ENCODE results near the gene SLC38A11.

The SLC38A11 gene

DNA sequence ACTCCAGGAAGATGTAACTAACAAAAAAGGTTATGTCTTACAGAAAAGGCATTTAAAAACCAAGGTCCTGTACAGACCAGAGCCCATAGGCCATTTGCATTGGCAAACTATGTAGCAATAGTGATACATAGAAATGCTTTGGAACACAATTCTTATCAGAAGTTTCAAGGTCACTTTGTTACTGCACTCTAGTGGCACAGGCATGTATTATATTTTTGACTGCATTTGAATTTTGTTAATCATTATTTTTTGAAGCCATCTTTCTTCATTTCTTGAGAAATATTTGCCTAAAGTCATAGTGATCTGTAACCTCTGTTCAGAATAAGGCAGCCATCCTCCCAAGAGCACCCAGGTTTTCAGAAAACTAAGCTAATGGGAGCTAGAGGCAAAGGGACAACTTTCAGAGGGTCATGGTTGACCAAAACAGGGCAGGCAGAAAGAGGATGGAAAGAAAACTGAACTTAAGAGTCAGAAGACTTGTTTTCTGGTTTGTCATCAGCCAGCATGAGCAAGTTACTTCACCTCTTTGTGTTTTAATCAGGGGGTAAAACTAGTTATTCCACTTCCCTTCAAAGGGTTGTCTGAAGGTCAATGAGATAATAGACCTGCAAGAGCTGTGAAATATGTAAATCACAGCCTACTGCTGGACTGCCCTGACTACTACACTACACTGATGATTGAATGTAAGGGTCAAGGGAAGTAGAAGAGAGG lies 41.5 kb downstream of the SLC38A11 start:
- DNase-seq (ENCODE audit: low read depth) = no peak

DNA sequence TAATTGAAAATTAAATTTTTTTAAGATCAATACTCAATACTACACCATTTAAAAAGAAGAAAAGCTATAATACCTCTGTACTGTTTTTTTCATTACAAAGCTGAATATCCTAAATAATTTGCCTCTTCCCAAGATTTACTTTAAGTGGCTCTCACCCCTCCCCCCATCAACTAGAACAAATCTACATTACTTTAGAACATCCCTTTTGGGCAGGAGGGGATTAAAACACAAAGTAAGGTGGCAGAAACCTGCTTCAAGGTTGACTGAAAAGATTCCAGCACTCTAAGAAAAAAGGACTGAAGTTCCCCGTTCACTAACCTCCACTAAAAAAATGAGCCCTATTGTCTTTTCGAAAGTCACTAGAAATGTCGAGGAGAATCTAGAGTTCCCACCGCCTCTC lies 42.3 kb downstream of the SLC38A11 start:
- no peak for DNase-seq (ENCODE audit: low read depth)

GRCh38 chr2:164911832-164912231 lies 43.5 kb downstream of the SLC38A11 start:
- DNase-seq (ENCODE audit: low read depth) = no peak

DNA sequence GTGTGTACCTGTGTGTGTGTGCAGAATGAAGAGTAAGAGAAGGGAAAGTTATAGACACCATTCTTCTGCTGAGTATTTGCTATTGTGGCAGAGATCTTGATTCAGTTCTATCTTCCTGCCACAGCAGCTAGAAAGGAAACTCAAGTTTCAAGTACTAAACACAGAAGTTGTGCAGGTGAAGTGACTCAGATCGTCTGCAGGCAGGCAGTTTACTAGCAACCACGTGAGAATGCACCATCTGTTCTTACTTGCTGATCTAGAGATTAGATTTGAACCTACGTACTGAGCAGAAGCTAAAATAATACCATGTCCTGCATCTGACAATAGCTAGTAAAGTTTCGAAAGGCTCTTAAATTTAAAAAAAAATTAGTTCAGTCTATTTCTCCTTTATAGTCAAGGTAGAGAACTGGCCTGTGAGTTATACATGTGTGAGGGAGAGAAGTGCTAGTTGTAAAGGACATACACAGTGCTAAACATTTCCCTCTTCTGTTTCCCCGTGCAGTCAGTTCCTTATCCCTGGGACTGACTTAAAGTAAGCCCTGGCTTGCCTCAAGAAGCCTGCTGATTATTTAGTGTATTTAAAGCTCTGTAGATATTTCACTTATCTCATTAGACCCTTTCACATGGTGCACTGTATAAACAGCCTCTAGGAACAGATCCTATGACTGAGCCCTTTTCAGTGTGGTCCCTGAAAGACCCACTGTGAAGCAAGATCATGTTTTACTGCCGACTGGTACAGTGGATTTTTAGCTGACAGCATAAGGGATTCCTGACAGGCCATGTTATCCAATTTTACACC lies 45.0 kb downstream of the SLC38A11 start:
- DNase-seq (ENCODE audit: low read depth) = no peak

DNA sequence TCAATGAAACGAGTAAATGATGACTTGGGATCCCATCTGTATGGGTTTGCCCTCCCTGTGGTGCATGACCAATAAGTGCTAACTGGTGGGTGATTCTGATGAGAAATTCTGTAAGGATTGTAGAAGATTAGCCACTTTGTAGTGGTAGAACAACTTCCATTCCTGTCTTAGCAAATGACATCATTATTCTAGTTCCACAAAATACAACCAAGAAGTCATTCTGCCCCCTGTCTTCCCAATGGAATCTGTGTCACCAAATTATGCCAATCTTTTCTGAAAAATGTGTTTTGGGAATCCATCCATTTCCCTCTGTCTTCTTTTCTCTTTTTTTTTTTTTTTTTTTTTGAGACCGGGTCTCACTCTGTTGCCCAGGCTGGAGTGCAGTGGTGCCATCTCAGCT lies 48.4 kb downstream of the SLC38A11 start:
- DNase-seq (ENCODE audit: low read depth) = no peak

DNA sequence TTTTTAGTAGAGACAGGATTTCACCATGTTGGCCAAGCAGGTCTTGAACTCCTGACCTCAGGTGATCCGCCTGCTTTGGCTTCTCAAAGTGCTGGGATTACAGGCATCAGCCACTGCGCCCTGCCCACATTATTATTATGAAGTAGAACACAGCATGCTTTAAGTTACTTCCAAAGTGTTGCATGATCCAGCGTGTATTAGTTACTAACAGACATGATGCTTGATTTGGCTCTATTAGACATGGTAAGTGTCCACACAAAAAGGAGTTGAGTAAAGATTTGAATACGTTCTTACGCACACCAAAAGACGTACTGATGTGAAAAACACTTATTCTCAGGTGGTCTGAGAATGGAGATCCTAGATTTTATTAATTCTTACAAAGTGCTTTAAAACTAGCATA lies 50.0 kb downstream of the SLC38A11 start:
- DNase-seq (ENCODE audit: low read depth) = no peak

DNA sequence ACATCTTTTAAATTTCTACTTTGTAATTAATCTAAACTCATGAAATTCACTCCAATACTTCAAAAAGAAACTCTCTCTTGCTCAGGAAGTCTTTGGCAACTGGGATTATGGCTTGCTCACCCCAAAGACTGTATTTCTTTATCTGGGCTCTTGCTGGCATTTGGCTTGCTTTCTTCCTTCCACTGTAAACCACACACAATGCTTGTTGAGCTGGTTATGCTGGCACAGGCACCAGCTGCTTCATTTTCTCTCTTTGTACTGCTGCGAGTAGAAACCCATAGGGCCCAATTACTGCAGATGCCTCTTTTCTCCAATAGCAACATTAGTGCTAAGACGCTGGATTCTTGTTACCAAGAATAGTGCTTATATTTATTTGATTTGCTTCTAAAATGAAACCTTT lies 51.4 kb downstream of the SLC38A11 start:
- DNase-seq (ENCODE audit: low read depth) = no peak

DNA sequence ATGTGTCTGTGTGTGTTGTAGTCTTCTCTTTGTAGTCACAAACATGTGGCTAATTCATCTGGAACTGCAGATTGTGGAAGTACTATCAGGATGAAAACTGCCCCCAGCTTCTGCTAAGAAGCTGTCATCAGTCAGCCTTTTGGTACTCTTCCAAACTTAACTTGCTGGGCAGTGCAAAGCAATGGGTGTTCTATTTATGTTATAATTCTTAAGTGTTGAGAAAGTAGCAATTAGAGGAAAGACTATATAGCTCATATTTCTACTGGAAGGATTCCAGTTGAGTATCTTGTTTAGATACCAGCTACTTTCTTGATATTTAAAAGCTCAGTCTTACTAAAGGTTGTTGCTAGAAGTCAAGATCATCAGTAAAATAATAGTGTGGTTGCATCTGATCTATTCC lies 52.1 kb downstream of the SLC38A11 start:
- DNase-seq (ENCODE audit: low read depth) = no peak

- DNase-seq (ENCODE audit: low read depth) = no peak
Observed at GRCh38 chr2:164899121-164899520, 56.2 kb downstream of the SLC38A11 start.

- DNase-seq (ENCODE audit: low read depth) = no peak
Observed at GRCh38 chr2:164898475-164898874, 56.9 kb downstream of the SLC38A11 start.

DNA sequence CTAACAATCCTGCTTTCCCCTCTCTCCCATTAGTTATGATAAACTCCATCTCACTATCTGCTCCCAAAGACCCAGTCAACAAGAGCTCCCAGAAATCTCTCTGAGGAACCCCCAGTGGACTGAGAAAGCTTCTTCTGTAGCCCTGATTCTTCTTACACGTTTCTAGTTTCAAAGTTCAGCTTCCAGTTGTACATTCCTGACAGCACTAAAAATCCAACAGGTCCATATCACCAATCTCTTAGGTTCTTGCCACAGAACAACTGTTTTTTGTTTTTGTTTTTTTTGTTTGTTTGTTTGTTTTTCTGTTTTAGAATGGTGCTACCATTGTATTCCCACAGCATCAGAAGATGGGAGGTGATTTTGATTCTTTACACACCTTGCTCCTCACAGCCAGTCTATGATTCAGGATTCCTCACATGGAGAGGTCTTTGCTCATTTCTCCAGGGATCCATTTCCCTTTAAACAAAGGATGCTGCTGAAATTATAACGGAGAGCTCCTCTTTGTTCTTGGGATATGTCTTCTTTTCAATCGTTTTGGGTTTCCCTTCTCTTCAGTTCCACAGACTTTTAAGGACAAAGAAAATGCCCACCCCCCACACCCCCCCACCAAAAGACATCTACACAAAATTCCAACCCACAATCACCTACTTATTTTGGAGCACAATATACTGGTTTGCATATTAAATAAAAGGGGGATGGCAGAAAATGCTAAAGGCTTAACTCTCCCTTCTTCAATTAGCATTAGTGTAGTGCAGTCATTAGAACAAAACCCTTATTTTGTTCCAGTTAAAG lies 57.7 kb downstream of the SLC38A11 start:
- DNase-seq (ENCODE audit: low read depth) = no peak

DNA sequence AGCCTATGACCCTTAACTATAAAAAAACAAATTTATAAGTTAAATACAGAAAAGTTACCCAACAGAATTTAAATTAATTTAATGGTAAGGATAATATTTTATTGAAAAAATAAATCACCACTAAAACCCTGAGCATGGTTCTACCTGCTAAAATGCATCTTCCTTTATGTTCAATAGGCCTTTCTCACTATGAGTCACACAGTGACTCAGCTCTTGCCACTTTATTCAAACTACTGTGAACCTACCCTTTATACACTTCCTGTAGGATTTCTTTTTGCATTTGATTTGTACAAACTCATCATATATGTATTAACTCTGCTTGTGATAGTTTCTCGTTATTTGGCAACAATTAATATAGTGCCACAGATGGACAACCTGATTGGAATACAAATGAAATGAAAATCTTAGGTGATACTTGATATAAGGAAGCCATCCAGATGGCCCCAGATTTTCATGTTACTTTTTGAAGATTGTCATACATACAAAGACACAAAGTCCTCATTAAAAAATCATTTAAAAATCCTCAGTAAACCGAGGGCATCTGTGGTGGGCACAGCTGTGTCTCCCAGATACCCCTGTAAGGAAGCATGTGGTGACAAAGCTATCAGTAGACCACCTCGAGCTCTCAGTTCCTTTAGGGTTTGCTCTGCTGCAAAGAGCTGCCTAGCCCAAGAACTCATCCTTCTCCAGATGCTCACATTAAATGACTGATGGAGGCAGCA lies 58.5 kb downstream of the SLC38A11 start:
- no peak for DNase-seq (ENCODE audit: low read depth)

DNA sequence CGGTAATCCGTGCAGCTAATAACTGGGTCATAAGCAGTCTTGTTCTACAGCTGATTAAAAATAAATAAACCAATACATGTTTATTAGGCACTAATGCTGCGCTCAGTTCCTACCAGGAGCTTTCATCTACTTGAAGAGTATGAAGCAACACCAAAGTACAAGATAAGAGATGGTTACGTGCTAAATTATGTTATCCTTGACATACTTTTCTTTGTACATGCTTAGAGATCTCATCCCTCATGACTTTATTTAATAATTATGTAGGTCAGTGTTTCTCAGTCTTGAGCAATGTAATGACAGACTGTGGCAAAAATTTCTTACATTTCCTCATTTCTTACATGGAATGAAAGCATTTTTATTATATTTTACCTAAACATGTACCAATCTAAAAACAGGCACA lies 59.1 kb downstream of the SLC38A11 start:
- DNase-seq (ENCODE audit: low read depth) = no peak

DNA sequence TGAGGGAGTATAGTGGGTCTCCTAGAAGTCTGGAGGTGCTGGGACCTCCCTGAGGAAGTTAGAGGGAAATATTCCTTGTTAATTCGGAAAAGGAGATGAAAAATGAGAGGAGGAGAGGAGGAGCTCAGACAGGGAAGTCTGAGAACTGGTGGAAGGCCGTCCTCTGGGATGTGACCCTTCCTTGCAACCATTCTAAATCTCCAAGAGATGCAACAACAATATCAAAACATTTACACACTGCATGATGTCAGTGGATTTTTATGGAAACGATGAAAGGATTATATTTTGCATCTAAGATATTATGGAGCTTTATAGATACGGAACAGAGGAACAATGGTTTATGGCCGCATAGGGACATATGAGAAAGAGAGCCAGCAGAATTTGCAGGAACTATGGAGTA lies 63.9 kb downstream of the SLC38A11 start:
- DNase-seq (ENCODE audit: low read depth) = no peak

GRCh38 chr2:164890544-164890943 lies 64.8 kb downstream of the SLC38A11 start:
- DNase-seq (ENCODE audit: low read depth) = no peak

DNA sequence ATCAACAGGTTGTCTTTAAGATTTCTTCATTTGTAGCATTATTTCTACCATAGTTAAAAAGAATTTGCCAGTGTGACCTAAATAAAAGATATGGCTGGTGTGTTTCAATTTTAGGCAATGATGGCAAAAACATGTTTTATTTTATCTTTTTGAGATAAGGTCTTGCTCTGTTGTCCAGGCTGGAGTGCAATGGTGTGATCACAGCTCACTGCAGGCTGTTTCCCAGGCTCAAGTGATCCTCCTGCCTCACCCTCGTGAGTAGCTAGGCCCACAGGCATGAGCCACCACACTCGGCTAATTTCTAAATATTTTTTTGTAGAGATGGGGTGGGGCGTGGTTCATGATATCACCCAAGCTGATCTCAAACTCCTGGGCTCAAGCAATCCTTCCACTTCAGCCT lies 66.7 kb downstream of the SLC38A11 start:
- no peak for DNase-seq (ENCODE audit: low read depth)

DNA sequence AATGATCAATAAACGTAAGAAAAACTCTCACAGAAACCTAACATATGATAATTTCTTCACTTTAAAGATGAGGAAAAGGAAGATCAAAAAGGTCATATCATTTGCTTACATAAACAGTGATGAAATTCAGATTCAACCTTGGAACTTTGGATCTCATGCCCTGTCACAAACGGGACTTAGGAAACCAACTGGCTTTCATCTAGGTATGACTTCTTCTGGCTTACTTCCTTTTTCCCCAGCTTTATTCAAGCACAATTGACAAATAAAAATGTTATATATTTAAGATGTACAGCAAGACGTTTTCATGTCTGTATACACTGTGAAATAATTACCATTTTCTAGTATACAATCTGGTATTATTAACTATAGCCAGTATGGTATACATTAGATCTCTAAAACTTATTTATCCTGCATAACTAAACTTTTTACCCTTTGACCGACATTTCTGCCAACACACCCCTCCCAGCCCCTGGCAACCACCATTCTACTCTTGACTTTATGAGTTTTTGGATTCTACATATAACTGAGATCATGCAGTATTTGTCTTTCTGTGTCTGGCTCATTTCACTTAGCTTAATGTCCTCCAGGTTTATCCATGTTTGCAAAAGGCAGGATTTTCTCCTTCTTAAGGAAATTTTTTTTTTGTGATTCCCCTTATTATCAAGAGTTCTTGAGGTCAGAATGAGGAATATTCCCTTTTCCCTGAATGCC lies 67.7 kb downstream of the SLC38A11 start:
- DNase-seq (ENCODE audit: low read depth) = no peak

DNA sequence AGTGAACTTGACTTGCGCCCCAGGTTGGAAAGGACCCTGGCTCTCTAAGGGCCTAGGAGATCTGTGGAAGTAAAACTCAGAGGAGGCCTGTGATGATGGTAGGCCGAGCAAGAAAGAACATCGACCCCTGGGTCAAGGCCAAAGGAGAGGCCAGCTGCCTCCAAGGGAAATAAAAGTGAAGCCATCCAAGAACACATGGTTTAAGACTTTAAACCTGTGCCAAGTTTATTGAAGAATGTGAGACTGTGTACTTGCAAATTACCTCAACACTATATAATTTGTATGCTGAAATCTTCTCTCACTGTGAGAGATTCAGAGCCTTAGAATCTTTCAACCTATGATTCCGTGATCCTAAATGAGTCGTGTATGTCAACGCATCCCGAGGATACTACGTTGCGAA lies 73.0 kb downstream of the SLC38A11 start:
- no peak for DNase-seq (ENCODE audit: low read depth)

DNA sequence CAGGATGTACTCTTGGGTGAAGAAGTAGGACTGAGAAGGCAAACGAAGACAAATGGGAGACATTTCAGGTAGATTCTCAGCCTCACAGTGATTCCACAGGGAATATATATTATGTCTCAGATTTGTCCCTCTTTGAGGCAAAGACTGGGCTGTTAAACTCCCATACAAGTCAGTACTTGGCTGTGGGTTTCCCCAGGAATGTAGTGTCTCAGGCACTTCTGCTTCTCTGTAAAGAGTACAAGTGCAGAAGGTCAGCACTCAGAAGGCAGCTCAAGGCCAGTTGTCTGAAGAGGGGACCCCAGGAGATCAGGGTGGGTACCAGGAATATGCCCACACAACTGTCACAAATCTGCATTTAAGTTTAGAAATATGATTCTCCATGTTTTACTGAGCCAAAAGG lies 73.8 kb downstream of the SLC38A11 start:
- no peak for DNase-seq (ENCODE audit: low read depth)

DNA sequence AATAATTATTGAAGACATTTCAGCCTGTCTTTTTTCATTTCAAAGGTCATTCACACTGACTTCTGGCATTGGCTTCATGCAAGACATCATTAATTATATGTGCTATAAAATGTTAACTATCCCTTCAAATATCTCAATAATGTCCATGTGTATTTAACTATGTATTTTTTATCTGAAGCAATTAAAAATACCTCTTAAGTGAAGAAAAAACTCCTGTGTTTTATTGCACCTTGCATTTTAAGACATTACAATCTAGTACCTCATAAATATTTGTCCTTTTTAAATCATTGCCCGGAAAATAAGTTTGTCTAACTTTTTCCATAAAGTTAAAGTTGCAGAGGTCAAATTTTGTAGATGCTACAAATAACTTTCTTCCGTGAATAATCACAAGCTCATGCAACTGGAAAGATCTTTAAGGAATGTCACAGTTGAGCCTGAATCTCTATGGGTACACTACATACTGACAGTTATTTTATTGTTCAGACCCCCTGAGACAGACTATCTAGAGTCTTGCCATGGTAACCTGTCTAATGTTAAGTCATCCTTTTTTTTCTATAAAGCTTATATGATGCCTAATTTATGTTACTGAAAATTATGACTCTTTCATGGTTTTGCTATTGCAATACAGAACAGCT lies 75.3 kb downstream of the SLC38A11 start:
- no peak for DNase-seq (ENCODE audit: low read depth)

DNA sequence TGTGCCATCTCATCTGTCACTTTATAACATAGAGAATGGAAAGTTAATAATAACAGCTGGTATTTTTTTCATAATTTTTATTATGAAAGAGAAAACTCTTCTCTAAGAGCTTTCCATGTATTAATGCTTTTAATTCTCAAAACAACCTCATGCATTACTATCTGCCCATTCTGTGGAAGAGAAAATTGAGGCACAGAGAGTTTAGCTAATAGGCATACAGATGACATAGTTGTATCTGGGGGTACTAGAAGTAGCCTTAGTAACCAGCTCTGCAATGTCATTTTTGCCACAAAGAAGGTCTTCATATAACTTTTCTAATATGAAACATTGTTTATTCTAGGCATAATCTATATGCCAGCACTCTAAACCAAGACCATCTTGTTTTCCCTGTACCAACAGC lies 77.4 kb downstream of the SLC38A11 start:
- no peak for DNase-seq (ENCODE audit: low read depth)

All from HS-27A (cell line).